ENCODE data around the gene CGB8. TPM values are rescaled to one million over a fixed set of nuclear protein-coding genes. Genes with fewer than 3 reads are reported as not detected.
A peak's percentile ranks its signal among the peaks of the same experiment; 100 is the strongest.

The CGB8 gene
- total and polyA plus RNA-seq, 2 of the 8 experiments (the other 6 are each of a cell fraction or from before 2014, with no cell fraction given): 0.09 TPM; not detected in 1

DNA sequence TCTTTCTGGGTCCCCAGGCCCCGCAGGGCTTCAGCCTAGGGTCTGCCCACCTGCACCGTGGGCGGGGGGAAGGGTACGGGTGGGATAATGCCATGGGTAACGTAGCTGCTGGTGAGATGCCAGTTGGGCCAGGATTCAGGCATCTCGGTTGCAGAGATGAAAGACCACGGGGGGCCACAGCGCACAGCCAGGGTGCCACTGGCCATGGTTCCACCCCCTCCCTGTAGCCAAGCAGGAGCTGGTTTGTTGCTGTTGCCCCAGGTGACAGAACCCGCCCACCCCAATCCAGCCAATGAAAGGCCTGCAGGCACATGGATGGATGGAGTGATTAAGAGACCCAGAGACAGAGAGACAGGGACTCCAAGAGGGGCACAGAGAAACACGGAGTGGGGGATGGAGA lies 9.7 kb upstream of the CGB8 start:
- Histone ChIP-seq H3K27me3 (replicated peaks in 1 of 4; ENCODE audit: control insufficient read depth in 3 of 4, extremely low read depth in 1 of 4, insufficient read depth in 3 of 4, low read length in 3 of 4) (peaks cover 10 to 48% (median 44%) of the 10 kb centered on the region in 4 experiments), H3K14ac (ENCODE audit: insufficient read length) (no peak overlapping the region), H3K4ac (replicated peaks; ENCODE audit: insufficient read length, low read depth, low read length) (no peak overlapping the region), H2AFZ (ENCODE audit: low read length) (no peak overlapping the region), H2BK120ac (replicated peaks; ENCODE audit: low read depth, low read length) (no peak overlapping the region), H2BK5ac (ENCODE audit: low read depth, low read length) (no peak overlapping the region), H2BK20ac (ENCODE audit: low read length) (no peak overlapping the region), H3K9me3 (ENCODE audit: insufficient read depth in 2 of 2, low read depth in 1 of 2, low read length in 1 of 2) (no peaks in the 10 kb centered on the region), H3K4me2 (ENCODE audit: insufficient read depth in 1 of 2, low read depth in 2 of 2, low read length in 2 of 2) (peak overlapping the region in 1 of 2 experiments; percentile 80; a peak in 1 of 4 replicates), H4K91ac (replicated peaks; ENCODE audit: insufficient read length, low read length) (no peak overlapping the region), H3K18ac (ENCODE audit: extremely low read depth, low read length) (no peak overlapping the region), H3K36me3 (ENCODE audit: control insufficient read depth in 2 of 4, insufficient read depth in 4 of 4, low read length in 3 of 4) (no peaks in the 10 kb centered on the region), H4K8ac (ENCODE audit: extremely low read depth, insufficient read depth, low read length) (no peak overlapping the region; the same call in 1 of the 2 replicates), H4K5ac (ENCODE audit: insufficient read length, low read depth, low read length) (no peak overlapping the region), H3K56ac (replicated peaks; ENCODE audit: insufficient read length, low read depth, low read length) (no peak overlapping the region), H2BK12ac (ENCODE audit: low read depth, low read length) (no peak overlapping the region), H3K27ac (ENCODE audit: low read depth, low read length) (no peak overlapping the region), H3K4me3 (ENCODE audit: extremely low read depth in 1 of 4, insufficient read depth in 2 of 4, low read depth in 3 of 4, low read length in 4 of 4) (no peak overlapping the region), H2AK5ac (ENCODE audit: low read depth, low read length) (no peak overlapping the region), H3K9ac (replicated peaks in 1 of 4; ENCODE audit: extremely low read depth in 1 of 4, low read depth in 3 of 4, low read length in 3 of 4) (no peak overlapping the region), H4K20me1 (replicated peaks in 1 of 2; ENCODE audit: control insufficient read depth in 1 of 2, insufficient read depth in 2 of 2, low read length in 2 of 2) (peaks cover 0 to 2% of the 10 kb centered on the region in 2 experiments), H3K79me2 (ENCODE audit: control insufficient read depth in 1 of 2, insufficient read depth in 2 of 2, low read length in 2 of 2) (no peaks in the 10 kb centered on the region), H3K79me1 (ENCODE audit: low read depth, low read length) (no peaks in the 10 kb centered on the region), H3K4me1 (replicated peaks in 1 of 4; ENCODE audit: control insufficient read depth in 3 of 4, insufficient read depth in 4 of 4, low read length in 3 of 4) (peaks cover 0 to 11% (median 10%) of the 10 kb centered on the region in 4 experiments; a peak in 6 of 7 replicates), H3K23me2 (ENCODE audit: low read depth, low read length) (peaks cover 6% of the 10 kb centered on the region; the same call in 1 of the 2 replicates), H3K23ac (ENCODE audit: insufficient read length) (no peak overlapping the region), H2BK15ac (ENCODE audit: low read length) (no peak overlapping the region)
- TF ChIP-seq, protein P1, sequence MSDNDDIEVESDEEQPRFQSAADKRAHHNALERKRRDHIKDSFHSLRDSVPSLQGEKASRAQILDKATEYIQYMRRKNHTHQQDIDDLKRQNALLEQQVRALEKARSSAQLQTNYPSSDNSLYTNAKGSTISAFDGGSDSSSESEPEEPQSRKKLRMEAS (IDR thresholded peaks at IDR 0.05): peak; percentile 58
- TF ChIP-seq SP2 (IDR thresholded peaks at IDR 0.05; ENCODE audit: low read length): peak; percentile 16; the same call in 1 of the 2 replicates
- TF ChIP-seq SP1 (IDR thresholded peaks at IDR 0.05; ENCODE audit: low read depth, low read length): peak; percentile 50; the same call in 1 of the 2 replicates
- TF ChIP-seq CTBP2 (IDR thresholded peaks at IDR 0.05; ENCODE audit: borderline replicate concordance, insufficient read depth, insufficient read length, low read length): no peak
- POLR2A ChIA-PET (ENCODE audit: partially characterized antibody): interaction anchor here (1.2 to 2.1 kb wide), 2 partner anchors 15 to 30 kb away, joined by 3 to 6 read pairs; no protein-coding TSS in a partner anchor
- CTCF ChIA-PET (ENCODE audit: partially characterized antibody): interaction anchor here (1.2 to 3.5 kb wide), 7 partner anchors 11 to 152 kb away, joined by 3 to 25 read pairs (median 4); no protein-coding TSS in a partner anchor
- DNase-seq (ENCODE audit: low read depth in 1 of 2, low spot score in 2 of 2) (no peak), FAIRE-seq (no peak)
- WGBS, 2 experiments (ENCODE audit: extremely low coverage in 1 of 2, insufficient coverage in 1 of 2, insufficient read length in 1 of 2, insufficient replicate concordance in 2 of 2, low coverage in 1 of 2, low lambda C conversion rate in 2 of 2, missing lambda C conversion rate in 1 of 2): 70% methylated on average over 9 of the region's 10 CpGs; no CpG with 5 or more reads in 1 of the 2 experiments

Data from H1 (cell line).